ENCODE measurements around the gene PRDM8. TPM values are rescaled to one million over a fixed set of nuclear protein-coding genes. Genes with fewer than 3 reads are reported as not detected.

The PRDM8 gene
- total RNA-seq, 2 experiments from 2014 or later: not detected

DNA sequence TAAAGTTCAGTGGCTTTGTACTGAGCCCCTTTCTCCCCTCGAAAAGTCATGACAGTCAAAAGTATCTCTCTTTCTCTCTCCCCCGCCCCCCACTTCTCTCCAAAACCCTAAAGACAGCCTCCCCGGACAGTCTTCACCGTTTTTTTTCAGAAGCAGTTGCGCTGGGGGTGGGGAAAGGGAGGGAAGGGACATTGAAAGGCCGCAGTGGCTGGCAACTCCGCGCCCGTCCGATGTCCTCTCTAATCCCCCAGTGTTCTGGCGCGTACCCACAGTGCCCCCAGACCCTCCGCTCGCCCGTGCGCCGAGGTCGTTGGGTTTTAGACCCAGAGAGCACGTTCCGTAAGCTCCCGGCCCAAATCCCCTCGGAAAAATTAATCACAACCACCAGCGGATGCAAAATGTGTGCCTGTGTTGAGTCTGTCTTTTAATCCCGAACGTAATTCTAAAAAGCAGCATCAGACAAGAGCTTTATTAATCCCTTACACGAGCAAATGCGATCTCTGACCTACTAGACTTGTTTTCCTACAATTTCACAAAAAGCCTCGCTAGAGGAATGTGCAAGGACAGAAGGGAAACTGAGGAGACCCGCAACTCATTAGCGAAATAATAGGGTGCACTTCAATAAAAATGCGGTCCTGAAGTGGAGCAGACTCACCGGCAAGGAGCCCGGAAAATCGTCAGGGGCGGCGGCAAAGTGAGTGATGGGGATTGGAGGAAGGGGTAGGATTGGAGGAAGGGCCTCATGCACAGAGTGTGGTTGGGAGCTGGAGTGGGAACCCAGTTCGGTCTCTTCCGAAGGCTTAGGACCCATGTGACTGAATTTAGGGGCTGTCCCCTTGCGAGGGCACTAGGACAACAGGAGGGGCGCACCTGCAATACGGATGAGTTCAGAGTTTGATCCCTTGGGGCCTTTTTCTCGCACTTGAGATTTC lies 12.2 kb upstream of the PRDM8 start:
- intact Hi-C loops (cut with micrococcal nuclease; ENCODE audit: unreplicated experiment): no loop called here
- Histone ChIP-seq H3K4me1 (ENCODE audit: insufficient read depth, low read length, poor library complexity, severe bottlenecking) (peaks cover 10% of the 10 kb centered on the region), H3K9me3 (ENCODE audit: low read length) (no peaks in the 10 kb centered on the region), H3K4me2 (ENCODE audit: low read length) (peak overlapping the region; percentile 82), H3K9me2 (ENCODE audit: insufficient read depth, low read length) (no peaks in the 10 kb centered on the region), H4K20me1 (ENCODE audit: insufficient read depth, low read length) (no peaks in the 10 kb centered on the region), H3K79me2 (ENCODE audit: insufficient read depth, low read depth, low read length) (no peaks in the 10 kb centered on the region), H3K4me3 (ENCODE audit: low read depth, low read length, poor library complexity, severe bottlenecking) (peak overlapping the region; percentile 65), H2AFZ (ENCODE audit: low read length) (peak overlapping the region; percentile 86), H3K36me3 (ENCODE audit: insufficient read depth, low read length) (no peaks in the 10 kb centered on the region), H3K27ac (ENCODE audit: low read depth, low read length, poor library complexity, severe bottlenecking) (no peak overlapping the region)
- ChIA-PET CTCF (ENCODE audit: unreplicated experiment) (no interaction called here), POLR2A (interaction anchor here (0.6 to 1.2 kb wide), 3 partner anchors 35 to 996 kb away, joined by 3 to 5 read pairs (median 3); no protein-coding TSS in a partner anchor)
- BruUV-seq (replicated peaks): no TSS peak
- TF ChIP-seq EZH2phosphoT487 (IDR thresholded peaks at IDR 0.05; ENCODE audit: borderline replicate concordance, low read depth, low read length) (no peak), CTCF (conservative IDR thresholded peaks at IDR 0.05; ENCODE audit: low read length) (no peak)
- no peak for DNase-seq (ENCODE audit: low spot score)

DNA sequence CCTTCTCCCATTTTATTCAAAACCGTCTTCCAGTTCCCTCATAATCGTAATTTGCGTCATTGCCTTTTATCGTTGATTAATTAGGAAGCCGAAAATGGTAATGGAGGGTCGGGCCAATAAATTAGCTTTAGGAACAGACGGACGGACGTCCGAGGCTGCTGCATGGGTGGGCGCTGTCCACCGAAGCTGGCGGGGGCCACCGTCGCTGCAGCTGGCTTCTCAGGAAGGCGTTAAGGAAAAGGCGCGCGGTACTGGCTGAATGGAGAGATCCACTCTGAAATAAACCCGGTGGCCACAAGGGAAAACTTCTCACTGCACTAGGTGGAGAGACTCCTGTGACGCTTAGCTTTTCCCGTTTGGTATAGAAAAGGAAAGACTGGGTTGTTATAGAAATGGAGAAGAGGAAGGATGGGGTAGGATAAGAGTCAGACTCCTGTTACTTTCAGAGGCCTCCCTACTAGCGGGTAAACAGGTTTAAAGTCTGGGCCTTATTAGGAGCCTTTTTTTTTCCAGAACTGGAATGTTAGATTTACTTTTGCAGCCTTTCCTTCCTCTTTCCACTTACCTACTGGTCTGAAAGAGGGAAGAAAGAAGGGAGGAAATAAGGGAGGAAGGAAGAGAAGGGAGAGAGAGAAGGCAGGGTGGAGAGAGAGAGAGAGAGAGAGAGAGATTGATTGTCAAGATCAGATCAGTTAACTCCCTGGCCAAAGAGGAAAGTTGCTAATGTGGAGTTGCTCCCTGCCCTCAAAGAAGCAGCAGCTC lies 11.3 kb upstream of the PRDM8 start:
- Histone ChIP-seq H3K9me2 (ENCODE audit: insufficient read depth, low read length) (no peaks in the 10 kb centered on the region), H3K9me3 (ENCODE audit: low read length) (no peaks in the 10 kb centered on the region), H3K36me3 (ENCODE audit: insufficient read depth, low read length) (no peaks in the 10 kb centered on the region), H3K27ac (ENCODE audit: low read depth, low read length, poor library complexity, severe bottlenecking) (no peak overlapping the region), H3K4me1 (ENCODE audit: insufficient read depth, low read length, poor library complexity, severe bottlenecking) (peaks cover 10% of the 10 kb centered on the region), H3K4me3 (ENCODE audit: low read depth, low read length, poor library complexity, severe bottlenecking) (no peak overlapping the region), H4K20me1 (ENCODE audit: insufficient read depth, low read length) (no peaks in the 10 kb centered on the region), H3K4me2 (ENCODE audit: low read length) (no peak overlapping the region), H3K79me2 (ENCODE audit: insufficient read depth, low read depth, low read length) (no peaks in the 10 kb centered on the region), H2AFZ (ENCODE audit: low read length) (no peak overlapping the region)
- intact Hi-C loops (cut with micrococcal nuclease; ENCODE audit: unreplicated experiment): no loop called here
- TF ChIP-seq EZH2phosphoT487 (IDR thresholded peaks at IDR 0.05; ENCODE audit: borderline replicate concordance, low read depth, low read length) (no peak), CTCF (conservative IDR thresholded peaks at IDR 0.05; ENCODE audit: low read length) (no peak)
- no TSS peak for BruUV-seq (replicated peaks)
- CTCF ChIA-PET (ENCODE audit: unreplicated experiment): no interaction called here
- no peak for DNase-seq (ENCODE audit: low spot score)
- POLR2A ChIA-PET: interaction anchor here (0.6 kb wide), 1 partner anchor 997 kb away, joined by 3 read pairs; no protein-coding TSS in a partner anchor
